ENCODE data around the gene STK10.
"Not testable (repeated sequence)": the region's sequence is repeated elsewhere in the genome, so short reads cannot be mapped to it uniquely, and the experiment has no call there.

Gene STK10

DNA sequence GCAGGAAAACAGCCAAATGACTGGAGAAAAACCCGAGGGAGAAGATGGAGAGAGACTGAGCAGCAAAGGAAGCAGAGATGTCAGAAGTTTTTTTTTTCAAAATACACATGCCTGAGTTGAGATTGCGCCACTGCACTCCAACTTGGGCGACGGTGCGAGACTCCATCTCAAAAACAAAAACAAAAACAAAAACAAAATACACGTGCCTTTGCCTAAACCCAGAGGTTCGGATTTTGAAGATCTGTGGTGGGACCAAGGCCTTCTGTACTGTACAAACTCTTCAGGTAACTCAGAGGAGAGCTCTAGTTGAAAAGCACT lies 142.8 kb downstream of the STK10 start:
- Mint-ChIP-seq H3K9me3 (no peaks in the 10 kb centered on the region), H3K27me3 (no peaks in the 10 kb centered on the region), H3K27ac (no peak overlapping the region), H3K4me1 (peaks cover 43% of the 10 kb centered on the region), H3K4me3 (no peak overlapping the region)
- no peak for DNase-seq
- no peak for ATAC-seq

DNA sequence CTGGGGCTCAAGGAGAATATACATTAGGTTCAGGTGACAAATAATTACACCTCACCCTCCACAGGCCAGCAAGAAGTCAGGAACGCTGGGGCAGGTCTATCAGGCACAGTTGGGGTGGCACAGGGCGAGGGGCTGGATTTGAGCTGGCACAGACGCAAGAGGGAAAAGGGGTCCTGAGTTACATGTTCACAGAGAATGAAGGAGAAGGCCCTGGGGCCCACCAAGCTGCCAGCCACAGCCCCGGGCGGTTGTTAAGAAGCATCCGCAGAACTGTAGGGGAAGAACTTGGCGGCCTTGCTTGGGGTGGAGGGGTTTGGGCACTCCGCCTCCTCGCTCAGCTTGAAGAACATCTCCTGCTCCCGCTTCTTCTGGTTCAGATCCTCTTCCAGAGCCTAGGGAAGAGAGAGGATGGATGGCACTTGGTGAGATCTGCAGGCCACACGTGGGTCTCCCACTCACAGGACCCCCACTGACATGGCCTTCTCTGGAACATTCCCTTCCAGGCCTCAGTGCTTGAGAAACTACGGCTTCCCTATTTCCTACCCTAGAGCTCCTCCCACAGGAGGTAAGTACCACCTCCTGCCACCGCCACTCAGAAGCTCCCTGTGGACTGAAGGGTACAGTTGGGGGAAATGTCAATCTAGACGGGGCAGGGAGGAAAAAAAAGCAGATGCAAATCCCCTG lies 143.3 kb downstream of the STK10 start:
- H3K27me3 Mint-ChIP-seq = no peaks in the 10 kb centered on the region
- H3K4me3 Mint-ChIP-seq = no peak overlapping the region
- H3K9me3 Mint-ChIP-seq = no peaks in the 10 kb centered on the region
- DNase-seq (no peak), ATAC-seq (no peak)
- H3K4me1 Mint-ChIP-seq = peaks cover 48% of the 10 kb centered on the region
- H3K27ac Mint-ChIP-seq = no peak overlapping the region

DNA sequence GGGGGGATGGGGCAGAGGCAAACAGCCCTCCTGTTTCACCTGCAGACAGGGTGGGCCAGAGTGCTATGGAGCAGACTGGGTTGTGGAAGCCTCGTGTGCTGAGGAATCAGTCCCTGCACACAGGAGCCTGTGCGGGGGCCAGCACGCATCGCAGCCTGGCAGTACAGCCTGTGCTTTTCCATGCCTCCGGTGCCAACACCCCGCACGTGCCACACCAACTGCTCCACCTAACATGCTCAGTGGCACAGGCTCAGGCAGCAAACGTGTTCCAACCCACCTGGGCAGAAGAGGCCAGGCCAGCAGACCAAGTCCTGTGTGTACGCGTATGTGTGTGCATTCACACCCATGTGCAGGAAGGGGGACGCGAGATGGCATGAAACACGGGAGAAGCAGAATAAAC lies 144.2 kb downstream of the STK10 start:
- no peak for ATAC-seq
- Mint-ChIP-seq H3K27ac (peak overlapping the region in 1 of 2 donors; percentile 58), H3K4me3 (no peak overlapping the region), H3K4me1 (peaks cover 50% of the 10 kb centered on the region), H3K9me3 (no peaks in the 10 kb centered on the region), H3K27me3 (no peaks in the 10 kb centered on the region)
- no peak for DNase-seq

DNA sequence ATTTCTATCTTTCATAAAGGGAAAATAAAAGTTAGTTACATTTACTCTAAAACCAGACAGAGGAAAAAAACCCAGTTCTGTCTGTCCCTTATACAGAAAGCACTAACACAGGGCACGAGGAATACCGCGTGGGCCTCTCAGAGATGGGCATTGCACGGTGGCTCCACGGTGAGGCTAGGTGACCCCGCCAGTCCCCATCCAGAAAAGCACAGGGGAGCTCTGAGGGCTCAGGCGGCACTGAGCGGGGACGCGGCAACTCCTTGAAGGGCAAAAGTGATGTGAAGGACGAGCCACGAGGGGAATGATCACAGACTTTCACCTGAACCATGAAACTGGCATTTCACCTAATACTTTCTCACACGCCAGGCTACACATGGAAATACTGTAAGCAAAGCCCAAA lies 145.8 kb downstream of the STK10 start:
- DNase-seq (no peak), ATAC-seq (no peak)
- peaks cover 34% of the 10 kb centered on the region for H3K4me1 Mint-ChIP-seq
- no peaks in the 10 kb centered on the region for H3K27me3 Mint-ChIP-seq
- H3K4me3 Mint-ChIP-seq = no peak overlapping the region
- no peak overlapping the region for H3K27ac Mint-ChIP-seq
- no peaks in the 10 kb centered on the region for H3K9me3 Mint-ChIP-seq

DNA sequence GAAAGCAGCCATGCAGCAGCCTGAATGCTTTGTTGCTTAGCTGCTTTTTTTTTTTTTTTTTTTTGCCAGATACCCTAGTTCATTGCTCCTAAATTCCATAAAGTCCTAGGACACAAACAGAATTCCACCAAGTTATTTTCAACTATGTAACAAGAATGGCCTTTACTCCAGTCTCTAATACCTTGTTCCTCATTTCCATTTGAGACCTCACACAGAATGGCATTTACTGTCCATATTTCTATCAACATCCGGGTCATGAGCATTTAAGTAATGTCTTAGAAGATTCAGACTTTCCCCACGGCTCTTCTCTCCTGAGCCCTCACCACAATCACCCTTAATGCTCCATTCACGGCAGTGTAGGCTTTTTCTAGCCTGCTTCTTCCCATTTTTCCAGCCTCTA lies 149.9 kb downstream of the STK10 start:
- ATAC-seq = no peak

DNA sequence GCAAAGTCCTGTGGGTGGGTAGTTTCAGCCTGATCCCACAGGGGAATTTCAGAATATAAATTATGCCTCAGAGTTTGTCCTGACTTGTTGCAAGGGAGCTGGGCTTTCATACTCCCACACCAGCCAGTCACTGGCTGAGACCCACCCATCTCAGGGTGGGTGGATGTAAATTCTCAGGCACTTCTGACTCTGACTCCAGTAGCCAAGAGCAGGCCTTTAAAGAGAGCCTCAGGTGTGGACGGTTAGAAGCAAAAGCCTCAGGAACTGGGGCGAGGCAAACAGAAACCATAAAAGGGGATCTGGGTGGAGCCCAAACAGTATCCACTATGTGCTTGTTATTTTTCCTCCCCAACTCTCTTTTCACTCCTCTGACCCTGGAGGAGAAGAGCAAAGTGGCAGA lies 153.0 kb downstream of the STK10 start:
- Mint-ChIP-seq H3K27me3 (no peaks in the 10 kb centered on the region), H3K4me3 (peak overlapping the region in 1 of 2 donors; percentile 0), H3K4me1 (peaks cover 32% of the 10 kb centered on the region), H3K9me3 (peaks cover 8 to 12% of the 10 kb centered on the region in 2 donors), H3K27ac (peak overlapping the region; percentile 29 to 44)
- ATAC-seq (peak; percentile 83), DNase-seq (no peak)

More for the DNA sequence above, 149.9 kb downstream of the STK10 start:
- no peak overlapping the region for H3K4me3 Mint-ChIP-seq
- no peaks in the 10 kb centered on the region for H3K27me3 Mint-ChIP-seq
- peaks cover 37% of the 10 kb centered on the region for H3K4me1 Mint-ChIP-seq
- no peaks in the 10 kb centered on the region for H3K9me3 Mint-ChIP-seq
- no peak for DNase-seq
- peak overlapping the region in 1 of 2 donors; percentile 22 for H3K27ac Mint-ChIP-seq

DNA sequence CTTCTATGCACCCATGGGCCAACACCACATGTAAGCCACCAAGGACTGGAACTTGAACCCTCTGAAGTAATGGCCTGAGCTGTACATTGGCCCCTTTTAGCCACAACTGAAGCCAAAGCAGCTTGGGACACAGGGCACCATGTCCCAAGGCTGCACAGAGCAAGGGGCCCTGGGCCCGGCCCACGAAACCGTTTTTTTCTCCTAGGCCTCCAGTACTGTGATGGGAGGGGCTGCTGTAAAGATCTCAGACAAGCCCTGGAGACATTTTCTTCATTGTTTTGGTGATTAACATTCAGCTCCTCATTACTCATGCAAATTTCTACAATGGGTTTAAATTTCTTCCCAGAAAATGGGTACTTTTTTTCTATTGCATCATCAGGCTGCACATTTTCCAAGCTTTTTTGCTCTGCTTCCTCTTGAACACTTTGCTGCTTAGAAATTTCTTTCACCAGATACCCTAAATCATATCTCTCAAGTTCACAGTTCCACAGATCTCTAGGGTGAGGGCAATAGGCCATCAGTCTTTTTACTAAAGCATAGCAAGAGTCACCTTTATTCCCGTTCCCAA lies 156.0 kb downstream of the STK10 start:
- Mint-ChIP-seq H3K4me3 (no peak overlapping the region), H3K4me1 (peaks cover 21% of the 10 kb centered on the region), H3K27me3 (no peaks in the 10 kb centered on the region), H3K9me3 (peaks cover 8 to 12% of the 10 kb centered on the region in 2 donors), H3K27ac (no peak overlapping the region)
- DNase-seq (no peak), ATAC-seq (no peak)

DNA sequence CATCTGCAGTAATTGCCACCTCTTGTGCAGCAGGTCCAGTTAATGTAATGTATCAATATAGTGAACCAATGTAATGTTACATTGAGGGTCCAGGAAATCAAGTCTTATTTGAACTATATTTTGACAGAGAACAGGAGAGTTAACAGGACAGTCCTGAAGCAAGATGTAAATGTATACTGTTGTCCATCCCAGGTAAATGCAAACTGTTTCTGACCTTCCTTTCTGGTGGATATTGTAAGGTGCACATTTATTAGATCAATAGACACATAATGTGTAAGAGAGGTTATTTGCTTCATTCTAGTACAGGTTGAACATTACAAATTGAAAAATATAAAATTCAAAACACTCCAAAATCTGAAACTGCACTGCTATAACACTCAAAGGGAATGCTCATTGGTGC lies 158.1 kb downstream of the STK10 start:
- DNase-seq (no peak), ATAC-seq (no peak)
- H3K27me3 Mint-ChIP-seq = no peaks in the 10 kb centered on the region
- H3K4me1 Mint-ChIP-seq = peaks cover 14% of the 10 kb centered on the region
- H3K27ac Mint-ChIP-seq = no peak overlapping the region
- peaks cover 8 to 12% of the 10 kb centered on the region in 2 donors for H3K9me3 Mint-ChIP-seq
- H3K4me3 Mint-ChIP-seq = no peak overlapping the region

DNA sequence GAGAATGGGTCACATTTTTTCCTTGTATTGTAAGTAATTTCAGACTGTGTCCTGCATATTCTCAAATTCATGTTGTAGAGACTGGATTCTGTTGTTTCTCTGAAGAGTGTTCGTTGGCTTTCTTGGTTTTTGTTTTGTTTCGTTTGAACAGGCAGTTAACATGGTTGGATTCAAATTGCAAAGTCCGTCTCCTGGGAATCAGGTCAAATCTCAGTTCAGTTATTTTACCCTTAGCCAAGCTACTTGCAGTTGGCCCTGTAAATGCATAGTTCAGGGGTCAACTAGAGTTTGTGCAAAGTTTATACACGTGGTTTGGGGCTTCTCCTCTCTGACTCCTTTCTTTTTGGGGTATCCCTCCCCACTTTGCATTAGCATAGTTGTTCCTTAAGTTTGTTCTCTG lies 159.9 kb downstream of the STK10 start:
- no peak for ATAC-seq
- H3K27ac Mint-ChIP-seq = no peak overlapping the region
- no peak overlapping the region for H3K4me3 Mint-ChIP-seq
- H3K9me3 Mint-ChIP-seq = peaks cover 8 to 12% of the 10 kb centered on the region in 2 donors
- peaks cover 2% of the 10 kb centered on the region for H3K4me1 Mint-ChIP-seq
- no peaks in the 10 kb centered on the region for H3K27me3 Mint-ChIP-seq
- DNase-seq = no peak

DNA sequence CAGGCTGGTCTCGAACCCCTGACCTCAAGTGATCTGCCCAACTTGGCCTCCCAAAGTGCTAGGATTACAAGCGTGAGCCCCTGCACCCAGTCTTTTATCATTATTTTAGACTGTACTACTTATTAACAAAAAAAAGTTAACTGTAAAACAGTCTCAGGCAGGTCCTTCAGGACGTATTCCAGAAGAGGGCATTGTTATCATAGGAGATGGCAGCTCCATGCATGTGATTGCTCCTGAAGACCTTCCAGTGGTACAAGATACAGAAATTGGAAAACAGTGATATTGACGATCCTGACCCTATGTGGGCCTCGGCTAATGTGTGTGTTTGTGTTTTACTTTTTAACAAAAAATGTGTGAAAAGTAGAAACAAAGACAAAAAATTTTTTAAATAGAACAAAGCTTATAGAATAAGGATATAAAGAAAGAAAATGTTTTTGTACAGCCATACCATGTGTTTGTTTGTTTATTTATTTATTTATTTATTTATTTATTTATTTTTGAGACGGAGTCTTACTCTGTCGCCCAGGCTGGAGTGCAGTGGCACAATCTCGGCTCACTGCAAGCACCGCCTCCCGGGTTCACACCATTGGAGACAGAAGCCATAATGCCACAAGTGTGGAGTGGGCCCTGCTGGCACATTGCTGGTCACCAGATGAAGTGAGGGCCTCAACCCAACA lies 167.8 kb downstream of the STK10 start:
- not testable (repeated sequence) for ATAC-seq, H3K9me3 Mint-ChIP-seq, H3K27me3 Mint-ChIP-seq, H3K4me1 Mint-ChIP-seq, H3K4me3 Mint-ChIP-seq, DNase-seq, H3K27ac Mint-ChIP-seq

DNA sequence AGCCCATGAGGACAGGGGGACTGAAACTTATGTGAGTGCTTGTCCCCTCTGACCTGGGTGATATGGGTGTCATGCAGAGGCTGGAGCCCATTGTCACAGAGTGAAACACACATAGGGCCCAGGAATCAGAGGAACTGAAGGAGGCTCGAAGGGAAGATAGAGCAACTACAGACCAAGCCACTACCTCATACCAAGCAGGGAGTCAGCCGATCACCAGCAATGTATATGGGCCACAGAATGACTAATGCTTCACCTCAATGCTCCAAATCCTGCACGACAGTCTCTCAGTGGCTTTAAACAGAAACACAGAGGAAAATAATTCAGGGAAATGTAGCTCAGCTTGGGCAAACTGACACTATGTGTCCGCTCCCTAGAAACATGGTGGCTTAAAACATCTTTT lies 172.7 kb downstream of the STK10 start:
- Mint-ChIP-seq H3K27ac (no peak overlapping the region), H3K9me3 (no peaks in the 10 kb centered on the region), H3K4me1 (peaks cover 2% of the 10 kb centered on the region), H3K27me3 (no peaks in the 10 kb centered on the region), H3K4me3 (no peak overlapping the region)
- ATAC-seq = no peak
- DNase-seq = no peak

DNA sequence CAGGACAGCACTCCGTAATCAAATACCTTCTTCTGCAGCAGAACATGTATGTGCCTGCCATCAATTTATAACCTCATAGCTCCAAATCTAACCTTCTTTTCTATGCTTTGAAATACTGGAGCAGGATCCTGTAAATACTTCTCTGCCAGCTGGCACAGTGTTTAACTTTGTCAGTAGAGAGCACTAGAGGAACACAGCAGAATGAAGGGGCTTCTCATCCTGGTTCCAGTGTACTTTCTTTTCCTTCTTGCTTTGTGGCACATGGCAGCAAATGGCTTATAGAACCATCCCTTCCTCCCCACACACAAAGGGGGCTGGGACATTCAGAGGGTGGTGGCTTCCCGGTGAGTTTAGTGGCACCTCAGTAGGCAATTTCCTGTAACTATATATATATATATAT lies 177.7 kb downstream of the STK10 start:
- H3K9me3 Mint-ChIP-seq = no peaks in the 10 kb centered on the region
- no peak overlapping the region for H3K4me3 Mint-ChIP-seq
- no peaks in the 10 kb centered on the region for H3K27me3 Mint-ChIP-seq
- DNase-seq (no peak), ATAC-seq (no peak)
- peaks cover 25% of the 10 kb centered on the region for H3K4me1 Mint-ChIP-seq
- no peak overlapping the region for H3K27ac Mint-ChIP-seq

DNA sequence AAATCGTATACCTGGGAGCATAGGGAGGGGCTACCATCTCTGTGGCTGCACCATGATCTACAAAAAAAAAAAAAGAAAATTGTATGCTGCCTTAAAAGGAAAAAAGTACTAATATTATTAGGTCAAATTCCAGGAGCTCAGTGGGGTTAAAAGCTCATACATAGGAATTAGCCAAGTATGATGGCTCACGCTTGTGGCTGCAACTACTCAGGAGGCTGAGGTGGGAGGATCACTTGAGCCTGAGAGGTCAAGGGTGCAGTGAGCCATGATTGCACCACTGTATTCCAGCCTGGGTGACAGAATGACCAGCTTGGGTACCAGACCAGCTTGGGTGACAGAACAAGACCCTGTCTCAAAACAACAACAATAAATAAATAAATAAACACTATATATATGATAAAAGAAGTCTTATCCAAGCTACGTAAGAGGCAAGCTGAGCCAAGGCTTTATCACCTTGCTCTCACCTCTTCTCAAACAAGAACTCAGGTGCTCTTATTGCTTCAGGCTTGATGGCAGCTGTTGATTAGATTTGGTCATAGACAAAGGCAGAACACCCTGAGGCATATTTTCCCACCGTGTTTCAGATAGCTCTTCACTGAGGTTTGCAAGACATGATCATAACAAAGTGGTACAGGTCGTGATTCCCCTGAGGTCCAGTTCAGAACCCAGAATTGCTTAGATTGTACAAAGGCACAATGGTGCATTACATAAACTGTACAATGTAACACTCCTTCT lies 178.3 kb downstream of the STK10 start:
- Mint-ChIP-seq H3K27me3 (no peaks in the 10 kb centered on the region), H3K4me3 (no peak overlapping the region), H3K9me3 (no peaks in the 10 kb centered on the region), H3K27ac (no peak overlapping the region), H3K4me1 (peaks cover 29% of the 10 kb centered on the region)
- DNase-seq (no peak), ATAC-seq (no peak)

DNA sequence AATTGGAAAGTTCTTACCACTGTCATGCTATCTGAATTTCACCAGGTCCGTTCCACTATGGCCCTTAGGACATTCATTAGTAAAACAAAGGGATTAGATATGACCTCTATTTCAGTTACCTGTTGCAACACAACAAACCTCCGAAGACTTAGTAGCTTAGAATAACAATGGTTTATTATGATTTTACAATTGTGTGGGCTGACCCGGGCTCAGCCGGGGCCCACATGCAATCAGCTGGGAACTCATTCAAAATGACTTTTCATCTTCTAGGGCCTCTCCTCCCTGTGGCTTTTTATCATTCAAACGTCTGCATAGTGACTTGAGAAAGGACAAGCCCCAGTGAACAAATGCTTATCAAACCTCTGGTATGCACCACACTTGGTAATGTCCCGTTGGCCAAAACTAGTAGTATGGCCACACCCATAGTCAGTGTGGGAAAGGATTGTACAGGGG lies 179.3 kb downstream of the STK10 start:
- DNase-seq = no peak
- H3K27ac Mint-ChIP-seq = no peak overlapping the region
- peaks cover 34% of the 10 kb centered on the region for H3K4me1 Mint-ChIP-seq

DNA sequence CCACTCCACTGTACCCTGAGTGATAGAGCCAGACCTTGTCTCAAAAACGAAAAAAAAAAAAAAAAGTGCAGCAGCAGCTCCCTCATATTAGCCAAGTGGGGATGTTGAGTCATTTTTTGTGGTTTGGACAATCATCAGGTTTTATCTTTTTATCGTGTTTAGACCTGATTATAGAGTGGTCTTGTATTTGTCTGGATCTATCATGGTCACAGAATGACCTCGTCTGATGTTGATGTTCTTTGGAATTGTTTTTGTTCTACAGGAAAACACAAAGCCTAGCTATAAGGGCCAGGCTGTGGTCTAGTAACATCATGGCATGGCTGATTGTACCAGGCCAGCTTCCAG lies 179.9 kb downstream of the STK10 start:
- H3K9me3 Mint-ChIP-seq = no peaks in the 10 kb centered on the region
- no peak for ATAC-seq
- peak overlapping the region; percentile 91 to 99 for H3K4me3 Mint-ChIP-seq
- DNase-seq = no peak
- peak overlapping the region in 1 of 2 donors; percentile 82 for H3K27ac Mint-ChIP-seq
- peaks cover 40% of the 10 kb centered on the region for H3K4me1 Mint-ChIP-seq
- H3K27me3 Mint-ChIP-seq = no peaks in the 10 kb centered on the region

More for the DNA sequence above, 179.3 kb downstream of the STK10 start:
- H3K9me3 Mint-ChIP-seq = no peaks in the 10 kb centered on the region
- peak overlapping the region in 1 of 2 donors; percentile 99 for H3K4me3 Mint-ChIP-seq
- ATAC-seq = no peak
- H3K27me3 Mint-ChIP-seq = no peaks in the 10 kb centered on the region
